Upper lobe of left lung (tissue), 6 donors: Measurements from ENCODE around the gene SRSF6. TPM values are rescaled to one million over a fixed set of nuclear protein-coding genes. Genes with fewer than 3 reads are reported as not detected.

Experiments
- ATAC-seq, 2 donors: fragments of 200-7000 bp; cut with Tn5 transposase; one replicate each; pipeline ENCODE4 v1.9.1; 2022; ENCODE audit warnings: mild to moderate bottlenecking in 2 of 2, moderate library complexity in 2 of 2; ENCODE audit not compliant: low FRiP score in 2 of 2
- DNase-seq, 2 donors: peaks; one replicate each; pipeline ENCODE4 v3.0.0-alpha.2; 2019 to 2020
- H3K27ac ChIP-seq, 4 donors: fragments of 200-600 bp; sonication (generic); one replicate each; pipeline ENCODE4 v1.5.1; 2016 to 2019
- H3K27me3 ChIP-seq, 4 donors: fragments of 200-600 bp; sonication (generic); one replicate each; pipeline ENCODE4 v1.5.1; 2017 to 2019
- H3K36me3 ChIP-seq, 4 donors: fragments of 200-600 bp; sonication (generic); one replicate each; pipeline ENCODE4 v1.5.1; 2016 to 2019
- H3K4me1 ChIP-seq, 4 donors: fragments of 200-600 bp; sonication (generic); one replicate each; pipeline ENCODE4 v1.5.1; 2018 to 2019
- H3K4me3 ChIP-seq, 4 donors: fragments of 200-600 bp; sonication (generic); one replicate each; pipeline ENCODE4 v1.5.1; 2017 to 2019; ENCODE audit warnings: mild to moderate bottlenecking in 2 of 4, moderate library complexity in 1 of 4
- H3K9me3 ChIP-seq, 4 donors: fragments of 200-600 bp; sonication (generic); one replicate each; pipeline ENCODE4 v1.5.1; 2018 to 2019
- CTCF ChIP-seq, 6 experiments: fragments of 450-650 bp in 4 of 6; fragments of 200-600 bp in 2 of 6; sonication (generic) in 2 of 6; IDR thresholded peaks; one replicate each; pipeline ENCODE4 v1.5.1; 2016 to 2019; ENCODE audit warnings: antibody characterized with exemption in 6 of 6
- EP300 ChIP-seq, 4 donors: sonication (generic); formaldehyde crosslinking; IDR thresholded peaks; one replicate each; pipeline ENCODE4 v1.5.1; 2017; ENCODE audit warnings: antibody characterized with exemption in 4 of 4, control low read depth in 2 of 4
- POLR2A ChIP-seq, 4 donors: fragments of 450-650 bp; IDR thresholded peaks; one replicate each; pipeline ENCODE4 v1.5.1; 2016 to 2017; ENCODE audit warnings: antibody characterized with exemption in 4 of 4, mild to moderate bottlenecking in 2 of 4
- POLR2AphosphoS5 ChIP-seq, 2 donors: sonication (generic); formaldehyde crosslinking; IDR thresholded peaks; one replicate each; pipeline ENCODE4 v1.5.1; 2017; ENCODE audit warnings: antibody characterized with exemption in 2 of 2
- WGBS, 2 donors: methylation state at CpG; one replicate each; pipeline ENCODE4 v1.1.5; 2017 to 2018; 5-methylcytosine and 5-hydroxymethylcytosine counted together
- total RNA-seq, 6 donors: library from RNA; depleted of rRNA in 4 of 6; stranded (reverse); fragments of >200 nt in 4 of 6; gene quantifications; one replicate each; pipeline versions ENCODE4 v1.1.0 to v1.2.1, GENCODE V29; 2016 to 2021
- donor health status: DM: no; HTN: no; CAD: no; lungs with moderate emphysema.
- donor health status: DM: no; HTN: yes; CAD: no; lungs with severe emphysema.

SRSF6 gene
- total RNA-seq, 6 donors from 2014 or later = 48.4 to 147 (median 93.2) TPM

DNA sequence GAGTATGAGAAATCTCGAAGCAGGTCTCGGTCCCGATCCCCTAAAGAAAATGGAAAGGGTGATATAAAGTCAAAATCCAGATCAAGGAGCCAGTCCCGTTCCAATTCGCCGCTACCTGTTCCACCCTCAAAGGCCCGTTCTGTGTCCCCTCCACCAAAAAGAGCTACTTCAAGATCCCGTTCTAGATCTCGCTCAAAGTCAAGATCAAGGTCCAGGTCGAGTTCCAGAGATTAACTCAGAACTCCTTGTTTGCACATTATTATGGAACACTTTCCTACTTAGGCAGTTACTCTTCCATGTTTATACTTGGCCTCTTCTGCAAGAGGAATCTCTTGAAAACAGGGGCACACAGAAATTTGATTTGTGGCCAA is 3.1 kb downstream of the SRSF6 start:
- H3K27me3 ChIP-seq = no peaks in the 10 kb centered on the region
- H3K9me3 ChIP-seq = no peaks in the 10 kb centered on the region
- no peak for TF ChIP-seq POLR2AphosphoS5 (IDR thresholded peaks at IDR 0.05)
- TF ChIP-seq POLR2A (IDR thresholded peaks at IDR 0.05) = no peak
- no peak for TF ChIP-seq EP300 (IDR thresholded peaks at IDR 0.05)
- TF ChIP-seq CTCF (IDR thresholded peaks at IDR 0.05) = no peak
- no peak for ATAC-seq
- 88 to 94% methylated on average over 10 of the region's 10 CpGs for WGBS, 2 donors
- H3K4me3 ChIP-seq = no peak overlapping the region
- peaks cover 40 to 69% (median 57%) of the 10 kb centered on the region in 4 donors for H3K36me3 ChIP-seq
- H3K27ac ChIP-seq = no peak overlapping the region
- H3K4me1 ChIP-seq = peaks cover 14 to 29% (median 19%) of the 10 kb centered on the region in 4 donors
- no peak for DNase-seq

- DNase-seq = no peak
- Histone ChIP-seq H3K36me3 (peaks cover 40 to 81% (median 63%) of the 10 kb centered on the region in 4 donors), H3K27ac (no peak overlapping the region), H3K27me3 (no peaks in the 10 kb centered on the region), H3K4me3 (no peak overlapping the region), H3K4me1 (peaks cover 9 to 24% (median 18%) of the 10 kb centered on the region in 4 donors), H3K9me3 (no peaks in the 10 kb centered on the region)
- ATAC-seq = no peak
- 93 to 94% methylated on average over 3 of the region's 3 CpGs for WGBS, 2 donors
- TF ChIP-seq POLR2A (IDR thresholded peaks at IDR 0.05) (no peak), CTCF (IDR thresholded peaks at IDR 0.05) (no peak), EP300 (IDR thresholded peaks at IDR 0.05) (no peak), POLR2AphosphoS5 (IDR thresholded peaks at IDR 0.05) (no peak)
Measured at GRCh38 chr20:43461894-43462659, 4.4 kb downstream of the SRSF6 start.

- ATAC-seq = no peak
- 87 to 91% methylated on average over 4 of the region's 4 CpGs for WGBS, 2 donors
- TF ChIP-seq CTCF (IDR thresholded peaks at IDR 0.05) (no peak), POLR2A (IDR thresholded peaks at IDR 0.05) (no peak), POLR2AphosphoS5 (IDR thresholded peaks at IDR 0.05) (no peak), EP300 (IDR thresholded peaks at IDR 0.05) (no peak)
- Histone ChIP-seq H3K36me3 (peaks cover 40 to 87% (median 64%) of the 10 kb centered on the region in 4 donors), H3K9me3 (no peaks in the 10 kb centered on the region), H3K27ac (no peak overlapping the region), H3K4me1 (peaks cover 9 to 24% (median 18%) of the 10 kb centered on the region in 4 donors), H3K27me3 (no peaks in the 10 kb centered on the region), H3K4me3 (no peak overlapping the region)
- no peak for DNase-seq
Measured at GRCh38 chr20:43462660-43463526, 5.2 kb downstream of the SRSF6 start.

GRCh38 chr20:43463527-43464218 is 6.0 kb downstream of the SRSF6 start:
- H3K27ac ChIP-seq = no peak overlapping the region
- no peaks in the 10 kb centered on the region for H3K9me3 ChIP-seq
- 69 to 76% methylated on average over 3 of the region's 3 CpGs for WGBS, 2 donors
- no peak for DNase-seq
- peaks cover 9 to 24% (median 18%) of the 10 kb centered on the region in 4 donors for H3K4me1 ChIP-seq
- no peaks in the 10 kb centered on the region for H3K27me3 ChIP-seq
- H3K36me3 ChIP-seq = peaks cover 40 to 90% (median 67%) of the 10 kb centered on the region in 4 donors
- H3K4me3 ChIP-seq = no peak overlapping the region
- ATAC-seq = no peak
- no peak for TF ChIP-seq POLR2A (IDR thresholded peaks at IDR 0.05)
- TF ChIP-seq POLR2AphosphoS5 (IDR thresholded peaks at IDR 0.05) = no peak
- TF ChIP-seq CTCF (IDR thresholded peaks at IDR 0.05) = no peak
- no peak for TF ChIP-seq EP300 (IDR thresholded peaks at IDR 0.05)
